LoVo (cell line): ENCODE measurements around the gene RAI14.

Source experiments
- DNase-seq: peaks from one replicate; pipeline ENCODE4 v3.0.0-alpha.2; 2016; ENCODE audit warnings: low spot score

The RAI14 gene

DNA sequence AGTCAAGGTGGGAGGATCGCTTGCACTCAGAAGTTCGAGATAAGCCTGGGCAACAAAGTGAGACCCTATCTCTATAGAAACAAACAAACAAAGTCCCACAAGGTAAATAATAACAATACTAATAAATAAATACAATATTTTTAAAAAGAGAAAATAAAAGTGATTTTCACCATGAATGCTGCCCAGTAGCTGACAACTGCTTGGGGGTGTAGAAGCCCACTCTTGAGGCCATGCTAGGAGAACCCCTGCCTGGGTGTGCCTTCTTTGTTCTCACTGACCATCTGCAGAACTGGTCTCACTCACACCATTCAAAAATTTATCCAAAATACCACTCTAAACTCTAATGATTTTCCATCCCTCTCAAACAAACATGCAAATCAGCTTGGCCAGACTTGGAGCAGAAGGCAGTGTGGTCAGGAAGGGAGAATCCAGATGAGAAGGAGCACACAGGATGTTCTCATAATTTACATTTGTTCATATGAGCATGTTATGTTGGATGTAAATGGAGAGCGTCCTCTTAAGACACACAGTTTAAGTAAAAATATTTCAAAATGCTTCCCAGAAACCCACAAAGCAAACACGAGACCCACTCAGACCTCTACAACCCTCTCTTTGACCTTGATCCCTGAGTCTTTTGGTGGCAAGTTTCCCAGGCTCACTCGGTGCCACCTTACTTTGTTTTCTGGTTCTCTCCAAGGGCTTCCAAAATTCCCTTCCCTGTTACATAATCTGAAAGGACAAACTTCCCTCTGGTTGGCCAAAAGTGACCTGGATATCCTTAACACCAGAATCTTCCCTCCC, 7.9 kb upstream of the RAI14 start:
- no peak for DNase-seq

GRCh38 chr5:34648840-34649158, 7.3 kb upstream of the RAI14 start:
- DNase-seq: no peak

- DNase-seq: no peak
These were observed 4.3 kb upstream of the RAI14 start for GRCh38 chr5:34651791-34652190.

- DNase-seq: no peak
These were observed 3.7 kb upstream of the RAI14 start for GRCh38 chr5:34652466-34652865.

DNA sequence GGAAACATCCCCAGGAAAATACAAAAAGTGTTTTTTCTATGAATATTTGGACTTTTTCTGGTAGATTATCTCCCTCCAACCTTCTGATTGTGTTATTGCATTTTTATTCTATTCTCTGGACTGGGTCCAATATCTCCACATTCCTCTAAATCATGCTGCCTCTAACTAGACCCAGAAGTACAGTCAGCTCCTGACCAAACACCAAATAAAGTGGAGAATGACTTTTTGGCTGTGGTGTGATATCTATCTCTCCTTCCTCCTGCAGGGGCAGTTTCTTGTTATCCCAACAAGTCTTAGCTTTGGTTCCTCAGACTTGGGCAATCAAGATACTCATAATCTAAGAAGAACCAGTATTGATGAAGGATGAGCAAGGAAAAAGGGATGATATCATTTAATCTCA, 3.2 kb upstream of the RAI14 start:
- no peak for DNase-seq

GRCh38 chr5:34653708-34654107, 2.4 kb upstream of the RAI14 start:
- DNase-seq: no peak

DNA sequence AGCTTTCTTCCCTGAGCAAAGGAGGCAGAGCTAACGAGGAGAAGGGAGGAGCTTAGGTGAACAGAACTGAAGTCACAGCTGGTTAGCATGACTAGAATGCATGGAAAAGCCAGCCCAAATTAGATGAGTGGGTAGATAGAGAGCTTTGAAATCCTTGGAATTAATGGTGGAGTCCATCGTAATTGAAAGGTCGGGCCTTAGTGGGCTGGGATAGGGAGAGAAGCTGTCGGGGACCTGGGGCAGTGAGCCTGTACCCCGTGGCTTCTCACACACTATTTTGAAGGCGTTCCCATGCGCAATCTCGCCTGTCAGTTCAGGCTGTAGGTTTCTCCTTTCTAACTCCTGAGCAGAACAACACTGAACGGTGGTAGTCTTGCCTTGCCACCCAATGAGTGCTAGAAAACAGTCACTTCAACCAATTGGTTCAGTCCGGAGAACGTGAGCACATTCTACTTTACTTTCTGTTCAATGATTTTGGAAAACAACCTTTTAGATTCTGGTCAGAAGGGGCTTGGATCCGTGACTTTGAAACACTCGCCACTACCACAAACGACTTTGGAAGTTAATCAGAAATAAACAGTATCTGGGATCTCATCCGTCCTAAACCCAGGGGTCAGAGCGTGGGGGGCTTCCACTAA, 655 bp upstream of the RAI14 start:
- DNase-seq: peak; percentile 26

- peak; percentile 11 for DNase-seq
These were observed 659 bp downstream of the RAI14 start for GRCh38 chr5:34656700-34657273.

GRCh38 chr5:34657274-34657921, 1.3 kb downstream of the RAI14 start:
- DNase-seq: no peak

GRCh38 chr5:34657988-34658387, 1.9 kb downstream of the RAI14 start:
- DNase-seq: no peak

DNA sequence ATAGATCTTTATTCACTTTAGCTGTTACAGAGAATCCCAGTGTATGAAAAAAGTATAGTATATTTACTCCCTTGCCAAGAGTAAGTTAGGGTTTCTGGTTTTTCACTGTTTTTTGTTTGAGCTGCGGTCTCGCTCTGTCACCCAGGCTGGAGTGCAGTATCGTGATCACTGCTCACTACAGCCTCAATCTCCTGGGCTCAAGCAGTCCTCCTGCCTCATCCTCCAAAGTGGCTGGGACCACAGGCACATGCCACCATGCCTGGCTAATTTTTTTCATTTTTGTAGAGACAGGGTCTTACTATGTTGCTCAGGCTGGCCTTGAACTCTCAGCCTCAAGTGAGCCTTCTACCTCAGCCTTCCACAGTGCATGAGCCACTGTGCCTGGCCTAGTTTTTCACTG, 3.0 kb downstream of the RAI14 start:
- DNase-seq: no peak

- no peak for DNase-seq
These were observed 4.3 kb downstream of the RAI14 start for GRCh38 chr5:34660444-34660843.

- no peak for DNase-seq
These were observed 7.8 kb downstream of the RAI14 start for GRCh38 chr5:34663771-34664496.

DNA sequence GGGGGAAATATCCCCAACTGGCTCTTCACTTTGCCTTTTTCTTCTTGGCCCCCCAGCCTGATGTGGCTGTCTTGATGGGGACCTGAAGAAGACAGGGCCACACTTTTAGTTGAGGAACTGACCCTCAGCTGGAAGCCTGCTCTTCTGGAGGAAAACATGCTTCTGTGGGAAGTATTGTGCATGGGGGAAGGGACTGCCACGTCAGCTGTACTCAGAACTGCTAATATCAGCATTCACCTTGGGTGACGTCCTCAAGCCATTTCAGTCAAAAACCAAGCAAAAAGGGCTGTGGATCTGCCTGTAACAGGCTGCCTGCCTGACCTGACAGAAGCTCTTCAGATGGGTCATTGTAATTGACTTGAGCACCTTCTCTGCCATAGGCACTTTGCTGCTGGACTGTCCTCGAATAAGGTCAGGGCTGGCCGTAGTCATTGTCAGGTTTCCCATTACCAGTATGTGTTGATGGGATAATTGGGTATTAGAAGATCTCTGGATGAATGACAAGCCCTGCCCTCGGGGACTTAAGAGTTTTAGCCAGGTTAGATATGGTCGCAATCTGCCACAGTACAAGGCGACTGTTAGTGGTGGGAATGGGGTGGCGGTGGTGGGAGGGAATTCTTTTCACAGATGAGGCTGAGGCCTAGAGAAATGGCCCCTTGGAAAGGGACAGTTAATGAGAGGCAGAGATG, 10.4 kb downstream of the RAI14 start:
- DNase-seq: no peak

GRCh38 chr5:34667705-34668104, 11.6 kb downstream of the RAI14 start:
- DNase-seq: no peak

DNA sequence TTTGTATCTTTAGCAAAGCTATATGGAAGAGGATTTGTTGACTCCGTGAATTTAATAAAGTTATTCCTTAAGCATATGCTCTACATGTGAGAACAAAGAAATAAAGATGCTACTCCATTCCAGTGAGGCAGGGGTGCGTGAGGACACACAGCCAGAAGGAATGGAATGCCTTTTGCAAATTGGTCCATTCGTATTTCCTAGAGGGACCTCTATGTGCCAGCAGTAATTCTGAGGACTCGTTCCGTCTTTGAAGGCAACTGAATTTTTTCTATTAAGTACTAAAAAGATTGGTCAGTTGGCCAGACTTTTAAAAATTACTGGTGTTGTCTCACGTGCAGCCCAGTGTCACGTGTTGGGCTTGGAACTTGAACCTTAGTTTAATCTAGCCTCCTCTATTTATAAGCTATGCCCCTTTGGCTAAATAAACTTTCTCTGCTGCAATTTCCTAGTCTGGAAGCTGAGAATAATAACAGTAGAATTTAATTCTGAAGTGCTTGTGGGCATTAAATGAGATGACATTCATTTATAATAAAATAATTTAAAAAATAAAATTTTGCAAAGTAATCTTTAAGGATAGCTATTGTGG, 13.9 kb downstream of the RAI14 start:
- no peak for DNase-seq

DNA sequence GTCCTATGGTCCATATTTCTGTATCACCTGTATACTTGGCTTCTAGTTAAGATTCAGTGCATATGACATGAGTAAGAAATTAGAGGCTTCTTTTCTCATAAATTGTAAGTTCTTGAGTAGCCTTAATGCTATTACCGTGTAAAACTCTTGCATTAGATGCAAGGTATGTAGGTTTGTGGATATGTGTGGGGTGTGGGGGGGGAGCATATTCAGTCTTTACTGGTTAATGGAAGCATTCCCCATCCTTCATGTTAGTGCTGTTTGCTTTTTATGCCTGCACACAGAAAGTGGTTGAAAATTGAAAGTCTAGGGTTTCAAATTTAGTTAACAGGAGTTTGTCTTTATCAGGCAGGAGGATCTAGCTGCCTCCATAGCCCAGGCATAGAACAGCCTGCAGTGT, 16.1 kb downstream of the RAI14 start:
- DNase-seq: no peak

DNA sequence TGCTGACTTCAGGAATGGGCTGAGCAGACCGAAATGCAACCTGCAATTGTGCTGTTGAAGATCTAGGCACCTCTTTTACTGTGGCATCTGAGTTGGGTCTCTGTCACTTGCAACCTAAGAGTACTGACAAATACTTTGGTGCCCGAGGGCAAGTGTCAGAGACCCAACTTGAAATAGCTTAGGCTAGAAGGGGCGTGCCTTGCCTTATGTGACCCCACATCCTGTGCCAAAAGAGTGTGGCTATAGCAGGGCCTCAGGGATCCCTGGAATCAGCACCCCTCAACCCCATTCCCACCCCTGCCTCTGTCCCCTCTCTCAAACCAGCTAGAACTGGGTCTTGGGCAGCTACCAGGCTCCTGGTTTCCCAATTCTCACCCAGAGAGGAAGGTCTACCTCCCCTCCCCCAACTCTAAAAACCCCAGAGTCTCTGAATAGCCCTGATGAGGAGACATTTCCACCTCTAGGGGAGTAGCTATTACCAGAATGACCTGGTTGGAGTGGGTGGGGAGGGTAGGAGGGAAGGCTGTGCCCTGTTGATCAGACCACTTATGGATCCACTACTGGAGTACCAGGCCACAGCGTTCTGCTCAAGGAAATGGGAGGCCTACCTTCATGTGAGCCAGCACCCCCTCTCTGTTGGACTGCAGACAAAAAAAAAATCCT, 17.5 kb downstream of the RAI14 start:
- DNase-seq: no peak

GRCh38 chr5:34674187-34674586, 18.1 kb downstream of the RAI14 start:
- DNase-seq: no peak

GRCh38 chr5:34675857-34676256, 19.7 kb downstream of the RAI14 start:
- no peak for DNase-seq

DNA sequence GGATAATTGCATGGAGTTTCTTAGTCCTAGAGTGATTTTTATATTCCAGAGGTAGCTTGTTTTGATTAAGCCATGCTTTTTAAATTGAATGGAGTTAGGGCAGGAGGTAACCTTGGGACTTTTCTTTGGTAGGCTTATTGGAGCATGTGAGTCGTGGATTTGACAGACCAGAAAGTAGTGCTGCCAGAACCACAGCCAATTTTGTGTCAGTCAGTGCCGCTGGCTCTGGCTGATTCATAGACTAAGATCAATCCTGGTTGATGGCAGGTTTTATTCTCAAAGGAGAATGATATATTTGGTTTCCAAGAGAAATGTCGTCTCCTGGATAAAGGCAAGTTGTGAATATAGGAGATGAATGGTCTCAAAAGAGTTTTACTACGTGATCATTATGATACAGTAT, 20.3 kb downstream of the RAI14 start:
- no peak for DNase-seq
